Right lobe of liver (tissue), 4 donors: ENCODE measurements around the gene TECTA.
"Not testable (repeated sequence)": the region's sequence is repeated elsewhere in the genome, so short reads cannot be mapped to it uniquely, and the experiment has no call there.

ENCODE experiments used
- POLR2A ChIP-seq: fragments of 450-650 bp; IDR thresholded peaks from one replicate; pipeline ENCODE4 v1.6.1; 2017; ENCODE audit warnings: antibody characterized with exemption, mild to moderate bottlenecking
- TF ChIP-seq, protein P1 (sequence below), 4 donors: fragments of 200-600 bp in 3 of 4; fragments of 450-650 bp in 1 of 4; IDR thresholded peaks; one replicate each; pipeline versions ENCODE4 v1.5.1 to v1.8.0; 2016 to 2022; ENCODE audit warnings: antibody characterized with exemption in 4 of 4, mild to moderate bottlenecking in 2 of 4
- donor health status: DM: no; HTN: no; CAD: no.
- donor health status: DM: no; HTN: no; CAD: no.
- donor health status: DM: no; HTN: yes; CAD: no.

DNA sequence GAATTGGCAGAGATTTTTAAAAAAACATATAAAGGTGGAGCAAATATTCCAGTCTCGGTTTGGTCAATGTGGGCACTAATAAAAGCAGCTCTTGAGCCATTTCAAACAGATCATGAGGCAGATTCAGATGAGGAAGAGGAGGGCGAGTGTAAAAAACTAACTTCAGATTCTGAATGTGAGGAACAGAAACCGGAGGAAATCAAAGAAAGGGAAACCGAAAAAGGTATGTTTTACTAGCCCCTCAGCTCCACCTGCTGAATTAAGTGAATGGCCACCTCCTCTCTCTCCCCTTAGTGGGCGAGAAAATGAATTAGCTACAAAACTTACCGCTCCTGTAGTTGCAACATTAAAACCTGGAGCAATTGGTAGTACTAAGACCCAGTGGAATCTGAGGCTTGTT is 136.2 kb downstream of the TECTA start:
- TF ChIP-seq, protein P1, sequence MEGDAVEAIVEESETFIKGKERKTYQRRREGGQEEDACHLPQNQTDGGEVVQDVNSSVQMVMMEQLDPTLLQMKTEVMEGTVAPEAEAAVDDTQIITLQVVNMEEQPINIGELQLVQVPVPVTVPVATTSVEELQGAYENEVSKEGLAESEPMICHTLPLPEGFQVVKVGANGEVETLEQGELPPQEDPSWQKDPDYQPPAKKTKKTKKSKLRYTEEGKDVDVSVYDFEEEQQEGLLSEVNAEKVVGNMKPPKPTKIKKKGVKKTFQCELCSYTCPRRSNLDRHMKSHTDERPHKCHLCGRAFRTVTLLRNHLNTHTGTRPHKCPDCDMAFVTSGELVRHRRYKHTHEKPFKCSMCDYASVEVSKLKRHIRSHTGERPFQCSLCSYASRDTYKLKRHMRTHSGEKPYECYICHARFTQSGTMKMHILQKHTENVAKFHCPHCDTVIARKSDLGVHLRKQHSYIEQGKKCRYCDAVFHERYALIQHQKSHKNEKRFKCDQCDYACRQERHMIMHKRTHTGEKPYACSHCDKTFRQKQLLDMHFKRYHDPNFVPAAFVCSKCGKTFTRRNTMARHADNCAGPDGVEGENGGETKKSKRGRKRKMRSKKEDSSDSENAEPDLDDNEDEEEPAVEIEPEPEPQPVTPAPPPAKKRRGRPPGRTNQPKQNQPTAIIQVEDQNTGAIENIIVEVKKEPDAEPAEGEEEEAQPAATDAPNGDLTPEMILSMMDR (IDR thresholded peaks at IDR 0.05) = not testable (repeated sequence)
- not testable (repeated sequence) for TF ChIP-seq POLR2A
